GM20000 (cell line): ENCODE results near the gene FAM83C.

Experiments
- DNase-seq: peaks from one replicate; pipeline ENCODE4 v3.0.0; 2012; ENCODE audit warnings: low spot score
- CTCF ChIP-seq: IDR thresholded peaks from 2 replicates; pipeline ENCODE4 v1.5.1; 2012; ENCODE audit warnings: mild to moderate bottlenecking, control low read depth; ENCODE audit errors: extremely low read depth, missing control alignments

FAM83C gene

DNA sequence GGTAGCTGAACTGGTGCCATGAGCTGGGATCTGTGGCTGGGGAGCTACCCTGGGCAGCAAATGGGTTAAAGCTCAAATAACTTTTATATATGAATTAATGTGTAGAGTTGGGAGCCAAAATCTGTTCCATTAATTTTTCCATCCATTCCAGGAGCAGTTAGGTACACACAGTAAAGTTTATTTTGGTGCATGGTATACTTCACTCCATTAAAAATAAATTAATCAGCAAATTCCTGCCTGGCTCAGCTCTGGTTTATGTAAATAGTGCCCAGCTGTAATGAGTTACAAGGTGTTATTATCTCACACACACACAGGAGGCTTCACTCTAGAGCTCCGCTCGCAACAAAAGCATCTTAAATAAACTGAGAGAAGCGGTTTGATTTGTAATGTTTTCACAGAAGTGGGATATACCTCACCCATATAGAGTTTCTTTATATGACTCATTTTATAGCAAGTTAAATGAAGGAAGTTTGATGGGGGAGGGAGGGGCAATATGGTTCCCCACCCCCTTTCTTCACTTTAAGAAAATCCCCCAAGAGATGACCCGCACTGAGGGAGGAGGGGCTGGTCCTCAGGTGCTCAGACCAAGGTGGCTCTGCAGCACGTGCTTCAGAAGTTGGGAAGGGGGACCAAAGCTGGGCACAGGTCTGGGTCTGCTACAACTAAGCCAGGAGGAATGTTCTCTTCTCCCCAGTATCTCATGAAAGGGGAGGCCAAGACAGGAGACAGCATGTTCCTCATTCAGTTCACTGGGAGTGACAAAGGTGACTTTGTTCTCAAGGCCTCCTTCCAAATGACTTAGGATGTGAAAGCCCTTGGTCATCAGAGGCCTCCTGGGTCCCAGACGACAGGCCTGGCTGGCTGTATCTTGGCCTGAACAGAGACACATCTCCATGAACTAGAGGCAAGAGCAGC, 10.5 kb upstream of the FAM83C start:
- TF ChIP-seq CTCF, result no peak
- no peak for DNase-seq

- DNase-seq, result no peak
- TF ChIP-seq CTCF, result no peak
Observed at GRCh38 chr20:35301426-35301825, 9.2 kb upstream of the FAM83C start.

- DNase-seq, result no peak
- no peak for TF ChIP-seq CTCF
Observed at GRCh38 chr20:35300469-35301262, 8.4 kb upstream of the FAM83C start.

GRCh38 chr20:35299780-35300179, 7.6 kb upstream of the FAM83C start:
- no peak for TF ChIP-seq CTCF
- DNase-seq, result no peak

DNA sequence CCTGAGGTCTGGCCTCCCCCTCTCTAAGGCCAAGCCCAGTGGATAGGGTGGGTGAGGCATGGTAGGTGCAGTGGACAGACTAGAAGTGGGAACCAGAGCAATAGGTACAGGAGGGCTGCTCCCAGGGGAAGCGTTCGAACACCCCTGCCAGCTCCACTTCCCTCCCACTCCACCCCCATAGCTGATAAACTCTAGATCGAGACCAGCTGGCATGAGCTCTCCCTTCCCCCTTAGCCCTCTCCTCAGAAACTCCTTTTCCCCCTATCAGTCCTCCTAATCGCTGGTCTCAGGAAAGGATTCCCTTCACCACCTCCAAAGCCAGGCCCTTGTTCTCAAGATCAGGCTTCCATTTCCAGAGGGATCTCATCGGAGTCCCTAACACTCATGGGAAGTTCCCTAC, 6.0 kb upstream of the FAM83C start:
- no peak for DNase-seq

GRCh38 chr20:35297740-35298139, 5.5 kb upstream of the FAM83C start:
- no peak for DNase-seq

More for the DNA sequence above, 6.0 kb upstream of the FAM83C start:
- no peak for TF ChIP-seq CTCF

More at GRCh38 chr20:35297740-35298139, 5.5 kb upstream of the FAM83C start:
- no peak for TF ChIP-seq CTCF
